Adipocyte (in vitro differentiated cells): ENCODE measurements around the gene EXD2.
"Not testable (repeated sequence)": the region's sequence is repeated elsewhere in the genome, so short reads cannot be mapped to it uniquely, and the experiment has no call there.

ENCODE experiments used
- DNase-seq: peaks from one replicate; pipeline ENCODE4 v3.0.0-alpha.2; 2015; ENCODE audit warnings: low read depth
- H3K27me3 ChIP-seq: replicated peaks from 2 replicates; pipeline ENCODE4 v1.7.0; 2013; ENCODE audit warnings: mild to moderate bottlenecking, low read length, moderate library complexity; ENCODE audit not compliant: control insufficient read depth, insufficient read depth
- H3K36me3 ChIP-seq: 2 replicates; pipeline ENCODE4 v1.7.0; 2013; ENCODE audit warnings: low read length, mild to moderate bottlenecking, moderate library complexity; ENCODE audit not compliant: control insufficient read depth, insufficient read depth, severe bottlenecking
- H3K4me1 ChIP-seq: 2 replicates; pipeline ENCODE4 v1.7.0; 2013; ENCODE audit warnings: mild to moderate bottlenecking, low read length, moderate library complexity; ENCODE audit not compliant: control insufficient read depth, insufficient read depth
- H3K4me3 ChIP-seq: 2 replicates; pipeline ENCODE4 v1.7.0; 2013; ENCODE audit warnings: mild to moderate bottlenecking, low read length, moderate library complexity
- H3K9ac ChIP-seq: 2 replicates; pipeline ENCODE4 v1.7.0; 2013; ENCODE audit warnings: mild to moderate bottlenecking, low read length, moderate library complexity
- H3K9me3 ChIP-seq: 2 replicates; pipeline ENCODE4 v1.7.0; 2013; ENCODE audit warnings: mild to moderate bottlenecking, low read length, moderate library complexity; ENCODE audit not compliant: control insufficient read depth

Gene EXD2

DNA sequence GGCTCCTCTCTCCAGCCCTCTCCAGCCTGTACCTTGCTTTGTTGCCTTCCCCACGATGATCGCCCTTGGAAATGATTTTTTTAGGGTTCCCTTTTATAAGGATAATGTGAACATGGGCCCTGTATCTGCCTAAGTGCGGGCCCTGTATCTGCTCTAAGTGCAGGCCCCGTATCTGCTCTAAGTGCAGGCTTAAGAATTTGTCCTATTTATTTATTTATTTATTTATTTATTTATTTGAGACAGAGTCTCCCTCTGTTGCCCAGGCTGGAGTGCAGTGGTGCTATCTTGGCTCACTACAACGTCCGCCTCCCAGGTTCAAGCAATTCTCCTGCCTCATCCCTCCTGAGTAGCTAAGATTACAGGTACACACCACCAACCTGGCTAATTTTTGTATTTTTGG, 91.2 kb downstream of the EXD2 start:
- Histone ChIP-seq H3K36me3 (no peaks in the 10 kb centered on the region), H3K27me3 (no peaks in the 10 kb centered on the region)

DNA sequence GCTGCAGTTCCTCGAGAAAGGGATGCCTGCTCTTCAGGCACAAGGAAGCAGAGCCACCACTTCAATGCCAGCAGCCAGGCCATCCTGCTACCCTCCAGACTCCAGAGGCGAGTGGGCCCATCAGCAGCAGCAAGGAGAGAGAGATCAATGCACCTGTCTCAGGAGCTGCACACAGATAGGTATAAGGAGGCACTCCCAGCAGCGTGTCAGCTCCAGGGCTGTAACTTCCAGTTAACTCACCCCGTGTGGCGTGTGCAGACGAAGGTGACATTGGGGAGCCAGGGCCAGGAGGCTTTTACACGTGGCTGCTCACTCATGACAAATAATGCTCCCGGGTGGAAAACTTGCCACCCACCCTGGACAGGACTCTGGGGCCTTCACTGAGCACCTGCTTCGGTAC, 92.9 kb downstream of the EXD2 start:
- DNase-seq, result no peak
- Histone ChIP-seq H3K36me3 (no peaks in the 10 kb centered on the region), H3K4me1 (peaks cover 17% of the 10 kb centered on the region), H3K4me3 (no peak overlapping the region), H3K27me3 (no peaks in the 10 kb centered on the region), H3K9me3 (no peaks in the 10 kb centered on the region), H3K9ac (no peak overlapping the region)

More for the DNA sequence above, 91.2 kb downstream of the EXD2 start:
- DNase-seq, result no peak
- no peaks in the 10 kb centered on the region for H3K9me3 ChIP-seq
- no peak overlapping the region for H3K4me3 ChIP-seq
- H3K9ac ChIP-seq, result no peak overlapping the region
- H3K4me1 ChIP-seq, result peaks cover 6% of the 10 kb centered on the region

DNA sequence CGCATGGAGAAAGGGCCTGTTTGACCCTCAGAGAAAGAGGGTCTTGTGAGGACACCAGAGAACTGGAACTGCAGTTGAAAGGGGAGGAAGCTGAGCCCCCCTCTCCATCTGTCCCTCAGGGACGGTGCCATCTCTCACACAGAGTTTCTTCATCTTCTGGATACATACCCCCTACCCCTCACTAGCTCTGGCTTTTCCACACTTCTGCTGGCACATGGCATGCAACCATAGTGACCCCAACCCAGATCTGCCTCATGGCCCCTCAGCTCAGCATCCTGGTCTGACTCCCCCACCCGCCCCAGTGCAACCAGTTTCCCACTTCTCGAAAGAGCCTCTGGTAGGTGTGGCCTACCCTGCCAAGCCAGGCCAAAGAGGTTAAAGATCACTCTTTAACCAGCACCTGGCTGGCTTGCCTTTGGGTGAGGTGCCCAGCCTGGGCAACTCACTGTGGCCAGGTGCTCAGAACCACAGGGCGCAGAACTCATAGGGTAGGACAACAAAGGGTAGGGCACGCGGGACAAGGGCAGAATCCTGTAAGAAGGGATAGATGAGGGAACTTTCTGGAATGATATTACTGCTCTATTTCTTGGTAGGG, 94.5 kb downstream of the EXD2 start:
- DNase-seq, result no peak

DNA sequence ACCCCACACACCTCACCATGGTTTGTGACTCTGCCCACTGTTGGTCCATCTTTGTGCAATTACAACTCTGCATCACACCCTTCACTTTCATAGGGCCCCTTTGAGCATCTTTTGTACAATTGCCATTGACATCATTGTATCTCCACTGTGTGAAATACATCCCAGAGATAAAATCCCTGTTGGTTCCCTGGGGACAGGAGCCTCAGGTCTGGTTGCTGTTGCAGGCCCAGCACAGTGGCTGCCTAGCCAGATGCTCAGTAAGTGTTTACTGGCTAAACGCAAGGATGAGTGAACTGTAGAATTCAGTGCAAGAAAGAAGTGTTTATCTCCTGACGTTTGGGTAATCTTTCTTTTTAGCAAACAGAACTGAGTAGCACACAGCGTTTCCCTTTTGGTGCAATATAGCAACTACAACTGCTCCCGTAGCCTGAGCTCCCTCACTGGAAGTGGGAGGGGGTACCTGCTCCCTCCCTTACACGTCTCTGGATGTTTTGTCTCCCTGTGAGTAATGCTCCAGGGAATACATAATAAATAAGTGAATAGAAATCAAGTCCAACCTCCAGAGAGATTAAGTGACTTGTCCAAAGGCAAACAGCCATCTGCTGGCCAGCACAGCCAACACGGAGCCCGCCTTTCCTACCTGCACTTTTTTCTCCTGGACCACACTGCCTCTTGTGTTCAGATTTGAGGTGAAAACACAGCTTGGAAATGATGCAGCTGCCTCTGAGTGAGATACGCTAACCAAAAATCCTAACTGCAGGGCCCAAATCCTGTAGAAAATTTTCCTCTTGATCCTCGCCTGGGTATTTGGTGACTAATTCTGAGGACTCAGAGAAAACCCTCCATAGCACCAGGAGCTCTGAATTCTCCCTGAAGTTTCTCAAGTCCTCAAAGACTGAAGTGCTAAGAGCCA, 96.1 kb downstream of the EXD2 start:
- H3K9me3 ChIP-seq, result no peaks in the 10 kb centered on the region

More for the DNA sequence above, 94.5 kb downstream of the EXD2 start:
- H3K36me3 ChIP-seq, result no peaks in the 10 kb centered on the region
- H3K27me3 ChIP-seq, result no peaks in the 10 kb centered on the region
- H3K9me3 ChIP-seq, result no peaks in the 10 kb centered on the region
- H3K4me1 ChIP-seq, result peaks cover 17% of the 10 kb centered on the region
- H3K9ac ChIP-seq, result no peak overlapping the region
- H3K4me3 ChIP-seq, result no peak overlapping the region

DNA sequence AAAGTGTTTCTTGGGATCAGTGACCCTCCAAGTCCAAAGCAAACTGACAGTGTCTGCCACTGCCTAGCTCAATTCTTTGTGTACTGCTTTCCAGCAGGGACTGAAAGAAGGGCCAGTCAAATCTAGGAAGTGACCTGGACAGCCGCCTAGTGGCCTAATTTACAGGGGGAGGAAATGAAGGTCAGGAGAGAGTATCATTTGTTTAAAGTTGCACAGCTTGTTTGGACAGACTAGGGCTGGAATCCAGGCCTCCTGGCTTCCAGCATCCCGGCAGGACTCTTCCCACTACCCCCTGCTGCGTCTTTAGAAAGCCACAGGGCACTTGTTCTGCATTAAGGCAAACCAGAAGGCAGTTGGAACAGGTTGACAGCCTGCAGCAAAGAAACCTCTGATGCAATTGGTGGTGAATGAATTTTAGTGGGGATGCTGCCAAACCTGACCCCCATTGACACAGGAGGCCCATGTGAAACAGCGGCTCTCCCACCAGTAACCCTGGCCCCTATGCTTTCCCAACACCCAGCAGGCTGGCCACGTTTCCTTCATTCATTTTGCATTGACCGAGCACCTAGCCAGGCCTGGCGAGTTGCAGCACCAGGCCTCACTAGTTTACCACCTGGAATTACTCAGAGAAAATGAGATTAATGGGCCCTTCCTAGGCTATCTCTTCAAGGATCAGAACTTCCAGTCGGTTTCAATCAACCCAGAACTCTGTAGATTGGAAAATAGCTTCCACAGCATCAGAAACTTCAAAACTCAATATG, 96.9 kb downstream of the EXD2 start:
- H3K27me3 ChIP-seq, result no peaks in the 10 kb centered on the region
- H3K4me3 ChIP-seq, result no peak overlapping the region
- no peaks in the 10 kb centered on the region for H3K36me3 ChIP-seq
- DNase-seq, result peak; percentile 53
- H3K9ac ChIP-seq, result no peak overlapping the region
- no peaks in the 10 kb centered on the region for H3K9me3 ChIP-seq
- H3K4me1 ChIP-seq, result peaks cover 22% of the 10 kb centered on the region

More for the DNA sequence above, 96.1 kb downstream of the EXD2 start:
- DNase-seq, result no peak
- Histone ChIP-seq H3K27me3 (no peaks in the 10 kb centered on the region), H3K4me3 (no peak overlapping the region), H3K36me3 (no peaks in the 10 kb centered on the region), H3K4me1 (peaks cover 22% of the 10 kb centered on the region), H3K9ac (no peak overlapping the region)

DNA sequence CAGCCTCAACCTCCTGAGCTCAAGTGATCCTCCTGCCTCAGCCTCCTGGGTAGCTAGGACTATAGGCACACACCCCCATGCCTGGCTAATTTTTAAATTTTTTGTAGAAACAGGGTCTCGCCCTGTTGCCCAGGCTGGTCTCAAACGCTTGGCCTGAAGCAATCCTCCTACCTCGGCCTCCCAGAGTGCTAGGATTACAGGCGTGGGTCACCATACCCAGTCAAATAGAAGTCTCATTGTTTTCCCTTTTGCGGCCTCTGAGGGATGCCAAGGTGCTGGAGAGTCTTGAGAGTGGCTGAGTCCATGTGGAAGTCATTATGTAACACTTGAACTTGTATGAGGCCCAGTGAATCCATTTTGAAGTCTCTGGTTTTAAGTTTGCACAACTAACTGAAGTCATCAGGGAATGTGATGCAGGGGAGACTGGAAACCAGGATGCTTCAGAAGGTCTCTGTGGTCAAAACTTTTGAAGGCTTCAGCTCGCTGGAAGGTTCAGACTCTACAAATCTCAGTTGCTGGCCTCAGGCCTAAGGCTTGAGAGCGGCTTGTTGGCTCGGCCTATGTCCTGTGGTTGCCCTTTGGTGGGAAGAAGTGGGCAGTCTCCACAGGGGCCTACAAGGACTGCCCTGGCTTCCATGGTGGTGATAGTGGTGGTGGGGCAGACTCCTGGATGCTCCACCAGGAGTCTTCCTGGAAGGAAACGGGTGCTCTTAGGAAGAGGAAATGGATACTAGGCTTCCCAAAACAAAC, 97.8 kb downstream of the EXD2 start:
- Histone ChIP-seq H3K9me3 (no peaks in the 10 kb centered on the region), H3K36me3 (no peaks in the 10 kb centered on the region), H3K27me3 (no peaks in the 10 kb centered on the region), H3K9ac (no peak overlapping the region), H3K4me3 (no peak overlapping the region), H3K4me1 (peaks cover 22% of the 10 kb centered on the region)
- no peak for DNase-seq

DNA sequence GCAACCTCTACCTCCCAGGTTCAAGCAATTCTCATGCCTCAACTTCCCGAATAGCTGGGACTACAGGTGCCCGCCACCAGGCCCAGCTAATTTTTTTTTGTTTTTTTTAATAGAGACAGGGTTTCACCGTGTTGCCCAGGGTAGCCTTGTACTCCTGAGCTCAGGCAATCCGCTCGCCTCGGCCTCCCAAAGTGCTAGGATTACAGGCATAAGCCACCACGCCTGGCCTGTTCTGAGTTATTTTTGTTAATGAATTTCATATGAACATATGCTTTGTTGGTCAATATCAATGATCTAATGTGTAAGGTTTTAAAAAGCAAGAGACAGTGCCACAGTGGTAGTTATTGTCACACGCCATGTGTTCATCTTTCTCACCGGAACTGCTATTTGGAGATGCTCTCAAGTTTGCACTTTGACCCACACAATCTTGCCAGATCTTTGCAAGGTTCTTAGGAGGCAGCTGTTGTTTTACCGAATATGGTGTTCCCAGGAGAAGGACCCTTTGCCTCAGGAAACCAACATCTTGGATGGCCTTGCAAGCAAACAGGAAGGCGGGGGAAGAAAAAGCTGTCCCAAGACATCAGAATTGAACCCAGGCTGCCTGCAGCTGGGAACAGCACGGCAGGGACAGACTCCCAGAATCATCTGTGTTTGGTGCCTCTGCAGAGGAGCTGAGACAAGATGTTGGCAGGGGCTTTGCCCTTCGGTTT, 98.7 kb downstream of the EXD2 start:
- Histone ChIP-seq H3K27me3 (no peaks in the 10 kb centered on the region), H3K4me1 (peaks cover 22% of the 10 kb centered on the region)

DNA sequence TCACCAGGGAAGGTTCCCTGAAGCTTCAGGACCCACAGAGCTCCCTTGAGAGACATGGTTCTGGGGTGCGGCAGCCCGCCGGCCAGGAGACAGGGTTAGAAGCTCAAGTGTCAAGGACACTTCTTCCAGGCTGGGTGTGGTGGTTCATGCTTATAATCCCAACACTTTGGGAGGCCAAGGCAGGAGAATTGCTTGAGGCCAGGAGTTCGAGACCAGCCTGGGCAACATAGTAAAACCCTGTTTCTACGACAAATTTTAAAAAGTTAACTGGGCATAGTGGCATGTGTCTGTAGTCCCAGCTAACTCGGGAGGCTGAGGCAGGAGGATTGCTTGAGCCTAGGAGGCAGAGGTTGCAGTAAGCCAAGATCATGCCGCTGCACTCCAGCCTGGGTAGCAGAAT, 99.6 kb downstream of the EXD2 start:
- H3K36me3 ChIP-seq, H3K27me3 ChIP-seq, H3K9me3 ChIP-seq, DNase-seq, H3K4me3 ChIP-seq, H3K9ac ChIP-seq: not testable (repeated sequence)
- H3K4me1 ChIP-seq, result peaks cover 22% of the 10 kb centered on the region

More for the DNA sequence above, 98.7 kb downstream of the EXD2 start:
- H3K4me3 ChIP-seq, result no peak overlapping the region
- H3K36me3 ChIP-seq, result no peaks in the 10 kb centered on the region
- no peaks in the 10 kb centered on the region for H3K9me3 ChIP-seq
- DNase-seq, result no peak
- no peak overlapping the region for H3K9ac ChIP-seq

DNA sequence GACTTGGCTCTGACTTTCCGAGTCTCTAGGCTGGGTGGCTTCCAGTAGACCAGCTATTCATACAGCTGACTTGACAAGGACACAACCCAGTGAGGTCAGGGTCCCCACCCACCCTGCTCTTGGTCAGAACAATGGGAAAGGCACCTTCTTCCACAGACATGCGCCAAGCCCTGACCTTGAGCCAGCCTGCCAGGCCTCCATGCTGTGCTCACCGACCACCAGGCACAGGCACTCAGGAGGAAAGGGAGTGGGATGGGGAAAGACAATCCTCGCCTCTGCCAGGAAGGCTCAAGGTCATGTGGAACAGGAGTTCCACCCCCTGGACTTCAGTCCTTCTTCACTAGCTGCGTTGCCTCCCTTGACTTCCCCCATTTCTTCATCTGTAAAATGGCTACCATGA, 100.1 kb downstream of the EXD2 start:
- no peak for DNase-seq
- Histone ChIP-seq H3K4me3 (no peak overlapping the region), H3K9ac (no peak overlapping the region), H3K4me1 (peaks cover 22% of the 10 kb centered on the region), H3K36me3 (no peaks in the 10 kb centered on the region), H3K9me3 (no peaks in the 10 kb centered on the region), H3K27me3 (no peaks in the 10 kb centered on the region)

DNA sequence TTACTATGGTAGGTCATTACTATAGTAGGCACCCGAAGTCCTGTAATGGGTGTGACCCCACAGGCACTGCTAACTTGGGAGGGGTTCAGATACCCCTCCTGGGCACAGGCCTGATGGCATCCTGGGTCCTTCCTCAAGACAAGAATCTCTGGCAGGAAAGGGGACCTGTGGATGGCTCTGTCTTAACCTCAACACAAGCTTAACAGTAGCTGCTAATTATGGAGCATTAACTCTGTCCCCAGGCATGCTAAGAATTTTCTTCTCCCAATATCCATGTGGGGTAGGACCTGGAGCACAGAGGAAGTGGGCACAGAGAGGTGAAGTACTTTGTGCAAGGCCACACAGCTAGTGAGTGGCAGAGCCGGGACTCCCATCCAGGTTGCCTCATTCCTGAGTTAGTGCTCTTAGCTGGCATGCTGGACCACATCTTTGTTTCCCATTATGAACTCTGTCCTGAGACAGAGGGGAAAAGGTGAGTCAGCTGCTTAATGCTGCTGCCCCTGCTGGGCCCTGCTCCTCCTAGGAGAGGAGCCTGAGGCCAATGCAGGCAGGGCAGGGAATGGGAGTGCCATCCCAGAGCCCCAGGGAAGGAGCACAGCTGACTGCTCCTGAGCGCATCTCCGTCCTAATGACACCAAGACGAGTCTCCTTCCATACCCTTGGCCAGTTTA, 100.7 kb downstream of the EXD2 start:
- no peak overlapping the region for H3K9ac ChIP-seq
- DNase-seq, result no peak
- H3K36me3 ChIP-seq, result no peaks in the 10 kb centered on the region
- H3K9me3 ChIP-seq, result no peaks in the 10 kb centered on the region
- H3K27me3 ChIP-seq, result no peaks in the 10 kb centered on the region
- peaks cover 21% of the 10 kb centered on the region for H3K4me1 ChIP-seq
- no peak overlapping the region for H3K4me3 ChIP-seq
